Erythroblast (primary cell): ENCODE results near the gene OGA.

Experiments
- GATA1 ChIP-seq: IDR thresholded peaks from 2 replicates; pipeline ENCODE4 v1.6.1; 2011; ENCODE audit warnings: low read depth, mild to moderate bottlenecking, control low read depth, low read length, moderate library complexity
- POLR2A ChIP-seq: IDR thresholded peaks from 2 replicates; pipeline ENCODE4 v1.6.1; 2011; ENCODE audit warnings: mild to moderate bottlenecking, low read length

DNA sequence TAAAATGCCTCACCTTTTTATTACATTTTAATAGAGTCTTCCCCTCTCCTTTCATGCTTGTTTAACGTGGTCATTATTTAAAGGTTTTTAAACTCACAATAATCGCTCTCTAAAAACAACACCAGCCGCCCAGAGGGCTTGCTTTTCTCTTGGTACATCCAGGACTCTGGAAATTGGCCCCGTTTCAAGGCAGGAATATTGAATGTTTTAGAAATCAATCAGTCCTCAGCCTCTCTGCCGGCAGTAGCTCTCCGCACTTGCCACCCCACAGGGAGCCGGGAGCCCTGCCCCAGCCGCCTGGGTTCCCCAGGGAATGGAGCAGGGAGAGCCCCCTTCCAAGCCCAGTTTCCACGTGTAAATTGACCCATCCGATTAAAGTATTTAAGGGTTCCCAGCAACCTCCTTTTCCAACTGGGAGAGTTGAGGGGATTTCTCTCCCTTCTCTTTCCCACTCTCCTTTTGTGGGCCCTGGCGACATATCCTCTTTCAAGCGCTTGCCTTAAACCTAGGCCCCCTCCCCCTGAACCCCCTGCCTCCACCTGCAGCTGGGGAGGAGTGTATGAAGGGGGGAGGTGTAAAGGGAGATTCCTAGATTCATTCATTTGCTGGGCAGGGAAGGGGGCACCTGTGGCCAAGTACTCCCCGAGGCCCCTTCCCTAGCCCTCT lies 44.2 kb downstream of the OGA start:
- no peak for TF ChIP-seq POLR2A
- TF ChIP-seq GATA1 = no peak
